Renal cortex interstitium (tissue), 11 donors: ENCODE measurements around the gene KLF6. TPM values are rescaled to one million over a fixed set of nuclear protein-coding genes. Genes with fewer than 3 reads are reported as not detected.
A peak's percentile ranks its signal among the peaks of the same experiment; 100 is the strongest.

Experiments used
- DNase-seq, 11 donors: peaks; one replicate each; pipeline ENCODE4 v3.0.0-alpha.2; 2013; ENCODE audit warnings: low read depth in 9 of 11, low spot score in 4 of 11; ENCODE audit errors: extremely low read depth in 1 of 11
- polyA plus RNA-seq, 3 donors: library from polyadenylated mRNA; unstranded; fragments of 120-200 nt; gene quantifications; one replicate each; pipeline ENCODE4 v1.2.1, GENCODE V29; 2013; ENCODE audit not compliant: insufficient read length in 3 of 3

The KLF6 gene
- polyA plus RNA-seq, 3 donors = 51.3 to 64.1 (median 61.4) TPM

DNA sequence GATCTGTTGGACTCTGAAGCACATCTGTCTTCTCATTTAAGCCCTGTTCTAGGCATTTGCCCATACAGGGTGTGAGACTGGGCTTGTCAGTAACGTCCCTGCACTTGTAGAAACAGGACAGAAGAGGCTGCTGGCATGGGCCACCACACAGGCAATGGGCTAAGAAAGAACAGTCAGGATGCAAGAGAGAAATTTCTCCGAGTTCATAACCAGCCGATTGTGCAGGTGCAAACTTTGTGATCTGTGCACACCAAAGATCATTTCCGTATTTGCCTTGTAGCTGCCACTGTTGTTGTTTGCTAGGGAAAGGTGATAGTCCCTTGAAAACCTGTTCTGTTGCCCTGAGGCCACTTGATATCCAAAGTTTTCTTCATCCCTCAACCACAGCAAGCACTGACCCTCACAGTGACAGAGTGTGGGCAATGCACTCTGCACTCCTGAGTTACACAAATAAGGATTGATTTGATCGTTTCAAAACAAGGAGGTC is 20.3 kb downstream of the KLF6 start:
- no peak for DNase-seq

DNA sequence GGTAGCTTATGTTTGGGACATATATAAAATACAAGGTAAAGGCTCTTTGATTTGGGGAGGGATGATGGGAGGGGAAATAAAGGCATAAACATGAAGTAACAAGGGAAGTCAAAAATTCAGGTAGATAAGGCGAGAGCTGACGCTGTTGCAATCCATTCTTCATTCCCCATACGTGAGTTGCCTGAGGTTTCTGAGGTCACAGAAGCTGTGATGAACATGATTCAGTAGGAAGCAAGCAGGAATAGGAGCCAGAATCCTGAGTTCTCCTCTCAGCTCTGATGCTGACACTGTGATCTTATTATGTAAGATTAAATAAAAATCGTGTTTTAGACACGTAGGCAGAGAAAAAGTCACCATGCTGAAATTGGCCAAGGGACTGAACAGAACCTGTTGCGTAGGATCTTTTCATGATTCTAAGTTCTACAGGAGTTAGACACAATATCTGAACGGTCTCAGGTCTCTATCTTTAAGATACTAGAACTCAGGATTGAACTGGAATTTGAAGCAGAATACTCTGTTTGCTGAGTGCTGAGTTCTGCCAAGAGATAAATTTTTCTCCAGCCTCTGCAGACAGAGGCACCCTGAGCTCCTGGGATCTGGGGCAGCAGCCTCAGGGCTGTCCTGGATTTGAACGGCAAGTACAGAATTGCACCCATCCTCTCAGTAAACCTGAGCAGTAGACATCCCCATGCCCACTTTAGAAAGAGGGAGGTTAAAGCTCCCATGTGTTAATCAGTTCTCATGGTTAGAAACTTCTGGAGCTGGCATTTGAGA is 21.0 kb downstream of the KLF6 start:
- no peak for DNase-seq

DNA sequence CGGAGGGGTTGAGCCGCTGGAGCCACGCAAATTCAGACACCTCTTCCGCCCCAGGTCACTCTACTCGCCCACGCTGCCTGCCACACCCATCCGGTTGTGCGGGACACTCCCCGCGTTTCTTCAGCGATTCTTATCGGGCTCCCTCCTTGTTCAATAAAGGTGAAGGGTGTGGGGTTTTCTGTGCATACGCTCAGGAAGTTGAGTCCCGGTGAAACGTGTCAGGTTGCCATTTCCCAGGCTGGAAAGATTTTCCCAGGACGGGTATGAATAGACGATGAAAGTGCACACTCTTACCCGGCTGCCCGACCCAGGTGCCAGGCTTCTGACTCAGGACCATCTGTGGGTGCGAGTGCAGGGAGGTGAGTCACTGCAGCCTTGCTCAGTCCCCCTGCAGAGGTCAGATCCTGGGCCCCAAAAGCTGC is 22.0 kb downstream of the KLF6 start:
- DNase-seq = no peak

DNA sequence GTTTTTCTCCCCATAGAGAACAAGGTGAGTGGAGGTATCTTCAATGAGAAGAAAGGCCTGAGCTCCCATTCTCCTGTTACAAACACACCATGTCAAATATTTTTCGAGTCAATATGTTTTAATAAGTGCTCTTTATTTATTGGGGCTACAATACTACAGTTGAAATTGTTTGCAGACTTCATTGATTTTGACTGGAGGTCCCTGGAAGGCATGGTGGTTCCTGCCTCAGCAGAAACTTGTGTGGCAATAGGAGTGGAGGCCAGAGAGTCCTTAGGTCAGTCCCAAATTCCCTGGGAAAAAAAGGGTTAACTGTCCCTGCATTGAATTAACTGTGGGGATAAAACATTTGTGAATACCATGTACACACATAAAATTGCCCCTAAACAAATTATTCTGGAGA is 22.7 kb downstream of the KLF6 start:
- DNase-seq = no peak

DNA sequence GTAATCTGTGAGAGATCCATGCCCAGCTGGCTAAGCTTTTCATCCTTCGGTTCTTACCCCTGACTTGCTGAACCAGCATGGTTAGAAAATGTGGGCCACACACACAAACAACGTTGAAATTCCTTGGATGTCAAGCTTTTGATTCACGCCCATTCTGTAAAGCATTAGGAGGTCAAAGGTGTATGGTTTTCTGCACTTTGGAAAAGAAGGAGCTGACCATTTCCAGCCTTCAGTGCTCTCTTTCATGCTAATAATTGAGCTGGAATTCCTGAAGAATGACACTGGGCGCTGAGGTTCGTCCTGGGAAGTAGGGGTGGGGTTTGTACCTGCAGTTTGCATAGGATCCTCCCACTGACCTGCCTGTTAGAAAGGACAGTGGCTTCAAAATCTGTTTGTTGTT is 23.1 kb downstream of the KLF6 start:
- no peak for DNase-seq

DNA sequence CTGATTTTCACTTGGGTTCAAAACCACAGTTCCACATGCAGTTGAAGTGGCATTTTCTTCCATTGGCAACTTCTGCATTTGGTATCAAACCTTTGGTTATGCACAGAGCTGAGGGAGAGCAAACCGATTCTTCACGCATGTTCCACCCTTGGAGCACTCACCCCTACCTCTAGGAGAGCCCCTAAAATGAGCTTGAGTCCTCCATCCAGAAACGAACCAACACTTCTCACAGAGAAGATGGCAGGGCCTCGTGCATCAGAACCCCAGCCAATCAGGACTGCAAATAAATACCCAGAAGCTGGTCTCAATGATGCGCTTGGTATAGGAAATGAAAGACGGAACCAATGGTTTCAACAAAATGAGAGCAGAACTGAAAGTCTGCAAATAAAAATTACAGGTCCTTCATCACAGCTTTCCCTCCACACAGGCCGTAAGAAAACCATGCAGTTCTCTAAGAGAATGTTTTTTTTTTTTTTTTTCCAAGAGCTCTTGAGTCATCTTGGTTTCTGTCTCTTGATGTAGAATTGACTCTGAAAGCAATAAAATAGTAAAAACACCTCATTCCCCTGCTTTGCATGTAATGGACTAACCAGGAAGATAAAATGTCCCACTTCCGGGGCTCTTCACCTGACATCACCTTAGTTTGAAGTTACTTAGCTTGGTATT is 23.9 kb downstream of the KLF6 start:
- DNase-seq = no peak

DNA sequence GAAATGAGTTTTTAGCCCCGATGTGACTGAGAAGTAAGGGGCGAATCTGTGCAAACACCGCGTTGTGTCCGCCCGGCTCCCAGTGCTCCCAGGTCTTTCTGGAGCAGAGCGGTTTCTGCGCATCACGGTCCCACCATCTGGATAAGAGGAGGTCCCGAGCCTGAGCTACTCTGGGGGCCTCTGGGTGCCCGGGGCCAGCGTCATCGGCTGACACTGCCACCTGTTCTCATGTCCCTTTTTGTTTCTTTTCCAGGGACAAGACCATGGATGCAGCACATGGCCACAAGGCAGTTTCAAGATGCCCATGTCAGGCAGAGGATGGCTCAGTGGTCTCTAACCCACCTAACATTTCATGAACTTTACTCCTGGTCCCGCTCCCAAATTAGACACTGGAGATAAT is 24.9 kb downstream of the KLF6 start:
- DNase-seq = no peak

DNA sequence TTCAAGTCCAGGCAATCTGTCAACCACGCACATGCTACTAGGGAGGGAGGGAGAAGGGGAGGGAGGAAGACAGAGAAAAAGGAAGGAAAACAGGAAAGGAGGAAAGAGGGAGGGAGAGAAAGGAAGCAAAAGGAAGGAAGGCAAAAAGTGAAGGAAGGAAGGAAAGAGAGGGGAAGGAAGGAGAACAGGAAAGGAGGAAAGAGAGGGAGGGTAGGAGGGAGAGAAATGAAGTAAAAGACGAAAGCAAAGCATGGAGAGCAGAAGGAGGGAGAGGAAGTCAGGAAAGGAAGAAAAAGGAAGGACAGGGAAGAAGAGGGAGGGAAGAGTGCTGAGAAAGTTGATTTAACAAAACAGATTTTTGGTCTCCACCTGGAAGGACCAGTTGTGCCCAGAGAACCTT is 25.6 kb downstream of the KLF6 start:
- DNase-seq = no peak

DNA sequence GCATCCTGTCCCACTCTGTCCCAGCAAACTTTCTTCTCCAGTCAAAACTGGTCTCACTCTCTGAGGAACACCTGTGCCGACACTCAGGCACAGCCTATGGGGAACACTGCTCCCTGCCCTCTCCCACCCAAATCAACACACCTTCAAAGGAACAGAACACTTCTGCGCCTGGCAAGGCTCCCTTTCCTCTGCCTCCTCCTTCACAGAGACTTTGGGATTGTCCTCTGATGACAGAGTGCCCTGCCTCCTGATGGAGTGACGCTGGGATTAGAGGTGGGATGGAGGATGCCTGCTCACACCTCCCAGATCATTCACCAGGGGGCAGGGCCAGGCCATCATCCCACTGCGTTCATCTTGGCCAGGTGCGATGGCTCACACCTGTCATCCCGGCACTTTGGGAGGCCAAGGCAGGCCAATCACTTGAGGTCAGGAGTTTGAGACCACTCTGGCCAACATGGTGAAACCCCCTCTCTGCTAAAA is 26.5 kb downstream of the KLF6 start:
- no peak for DNase-seq

DNA sequence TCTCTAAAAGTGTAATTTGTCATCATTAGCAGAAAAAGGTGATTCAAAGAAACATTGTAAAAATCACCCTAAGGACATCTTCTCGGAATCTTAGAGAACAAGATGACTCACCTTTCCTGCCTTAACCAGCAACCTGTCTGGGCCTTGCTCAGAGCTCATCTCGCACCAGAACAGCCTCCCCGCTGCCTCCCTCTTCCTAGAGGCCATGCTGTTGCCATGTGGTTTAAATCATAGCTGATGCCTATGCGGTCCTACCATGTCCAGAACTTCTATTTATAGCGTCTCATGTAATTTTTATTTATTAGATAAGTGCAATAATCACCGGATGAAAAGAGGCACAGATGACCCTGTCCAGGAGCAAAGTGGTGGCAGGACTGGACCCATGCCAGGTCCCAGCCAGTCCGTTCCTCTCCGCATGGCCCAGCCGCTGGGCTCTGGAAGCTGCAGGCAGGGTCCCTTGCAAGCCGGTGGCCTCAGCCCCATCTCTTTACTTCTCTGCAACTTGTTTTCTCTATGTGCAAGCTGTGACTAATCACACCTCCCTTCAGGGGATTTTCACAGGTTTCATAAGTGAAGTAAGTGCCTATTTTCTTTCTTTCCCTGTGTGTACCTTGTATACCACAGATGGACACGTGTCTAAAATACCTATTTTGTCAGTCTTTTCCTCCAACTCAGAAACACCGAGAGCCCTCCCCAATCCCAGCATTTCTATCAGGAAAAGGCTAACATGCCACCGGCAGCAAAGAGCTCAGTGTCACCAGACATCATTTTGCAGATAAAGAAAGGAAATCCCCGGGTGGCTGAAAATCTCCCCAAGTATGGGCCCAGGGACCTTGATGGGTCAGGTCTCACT is 27.1 kb downstream of the KLF6 start:
- no peak for DNase-seq

DNA sequence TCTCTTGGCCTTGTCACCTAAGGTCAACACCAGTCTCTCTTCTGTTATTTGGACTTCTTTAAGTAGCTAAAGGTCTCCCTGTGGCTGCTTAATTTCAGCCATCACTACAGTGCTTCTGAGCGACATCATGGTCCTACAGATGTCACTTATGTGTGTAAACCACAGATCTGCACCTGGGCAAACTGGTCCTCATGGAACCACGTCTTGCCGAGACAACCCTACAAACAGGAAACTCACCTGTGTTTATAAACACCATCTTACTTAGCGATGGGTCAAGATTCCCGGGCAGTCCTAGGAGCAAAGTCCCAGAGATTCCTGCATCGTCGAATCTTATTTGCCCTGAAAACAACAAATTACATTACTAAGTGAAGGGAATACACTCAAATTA is 27.8 kb downstream of the KLF6 start:
- no peak for DNase-seq

DNA sequence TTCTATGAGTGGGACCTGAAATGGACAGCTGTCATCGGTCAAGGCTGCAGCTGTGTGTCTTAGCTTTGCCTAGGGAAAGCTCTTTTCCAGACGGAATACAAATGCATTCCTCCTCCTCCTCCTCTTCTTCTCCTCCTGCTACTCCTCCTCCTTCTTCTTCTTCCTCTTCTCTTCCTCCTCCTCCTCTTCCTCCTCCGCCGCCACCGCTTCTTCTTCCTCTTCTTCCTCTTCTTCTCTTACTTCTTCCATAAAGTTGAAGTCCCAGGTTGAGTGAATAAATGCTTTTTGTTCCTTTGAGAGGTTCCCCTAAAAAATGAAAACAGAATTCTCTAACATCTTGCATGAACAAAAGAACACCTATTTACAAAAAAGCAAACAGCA is 28.7 kb downstream of the KLF6 start:
- DNase-seq = no peak

DNA sequence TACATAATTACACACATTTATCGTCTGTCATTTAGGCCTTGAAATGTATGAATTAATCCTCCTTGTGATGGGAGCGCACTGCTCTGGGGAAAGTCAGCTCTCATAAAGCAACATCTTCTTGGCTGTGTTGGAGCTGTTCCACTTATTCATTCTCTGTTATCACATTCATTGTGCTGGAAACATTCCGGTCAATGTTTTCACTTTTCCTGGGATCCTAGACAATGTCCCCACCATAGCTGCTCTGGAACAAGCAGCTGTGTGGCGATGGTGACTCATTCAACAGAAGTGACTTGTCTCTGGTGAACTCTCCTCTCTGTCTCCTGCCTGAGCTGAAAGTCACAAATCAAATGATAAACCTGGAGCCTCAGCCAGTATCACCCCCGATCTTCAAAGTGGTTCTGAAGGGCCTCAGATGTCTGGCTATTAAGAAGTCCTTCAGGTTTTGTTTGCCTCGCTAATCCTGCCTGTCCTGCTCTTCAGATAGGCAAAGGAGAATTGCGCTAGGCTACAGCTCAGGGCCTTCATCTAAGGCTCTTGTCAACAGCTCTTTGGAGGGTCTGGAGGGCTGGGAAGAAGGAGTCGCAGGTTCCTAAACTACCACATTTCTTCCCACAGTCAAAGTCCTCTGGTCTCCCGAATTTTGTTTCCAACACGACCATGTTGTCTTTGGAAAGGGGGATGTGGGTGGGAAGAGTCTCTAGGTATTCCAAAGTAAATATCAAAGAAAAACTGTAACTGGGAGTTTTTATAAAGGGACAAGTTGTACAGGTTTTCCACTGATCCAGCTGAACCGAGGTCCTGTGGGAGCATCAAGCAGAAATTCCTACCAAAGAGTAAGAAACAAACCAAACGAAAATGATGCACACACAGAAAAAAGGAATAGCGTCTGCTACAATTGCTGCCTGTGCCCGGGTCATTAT is 29.3 kb downstream of the KLF6 start:
- no peak for DNase-seq

DNA sequence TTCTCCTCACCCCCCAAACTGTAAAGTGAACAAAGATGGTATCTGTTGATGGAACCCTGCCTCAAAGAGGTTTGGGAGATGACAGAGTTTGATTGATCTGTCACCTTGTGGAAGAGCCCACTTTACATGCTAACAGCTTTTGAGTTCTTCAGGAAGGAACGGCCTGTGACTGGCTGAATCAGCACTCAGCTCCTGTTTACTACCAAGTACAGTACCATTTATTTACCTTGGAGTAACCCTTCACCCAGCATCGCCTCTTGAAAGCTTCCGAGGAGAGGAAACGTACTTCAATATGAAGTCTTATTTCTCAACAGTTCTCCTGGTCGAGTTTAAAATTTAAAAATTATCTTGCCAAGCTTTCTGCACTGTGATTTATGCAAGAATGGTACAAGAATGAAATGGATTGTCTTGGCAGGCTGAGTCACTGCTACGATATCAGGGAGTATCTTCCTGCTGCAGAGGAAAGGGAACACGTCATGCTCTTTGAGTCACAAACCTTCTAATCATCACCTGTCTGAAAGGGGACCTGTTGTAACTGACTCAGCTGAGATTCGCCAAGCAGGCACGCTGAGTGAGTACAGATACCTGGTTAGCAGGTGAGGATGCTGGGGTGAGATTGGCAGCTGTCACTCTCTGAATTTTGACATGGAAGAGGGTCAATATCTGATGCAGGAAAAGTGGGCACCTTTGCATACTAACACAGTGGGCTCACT is 30.1 kb downstream of the KLF6 start:
- no peak for DNase-seq

DNA sequence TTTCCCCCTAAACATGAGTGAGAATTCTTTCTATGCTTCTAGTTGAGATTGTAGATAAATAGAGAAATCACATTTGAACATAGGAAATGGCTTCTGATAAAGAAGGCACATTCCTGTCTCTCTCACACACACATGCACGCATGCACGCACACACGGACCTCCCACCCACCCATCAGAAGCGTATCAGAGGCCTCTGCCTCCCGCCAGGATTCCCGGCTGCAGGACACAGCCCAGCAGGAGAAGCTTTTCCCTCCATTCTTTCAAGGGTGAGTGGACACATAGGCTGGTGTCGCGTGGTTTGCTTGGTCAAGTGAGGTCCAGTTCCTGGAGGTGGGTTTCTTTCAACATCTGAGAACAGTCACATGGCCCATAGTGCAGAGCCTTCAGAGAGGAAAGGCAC is 34.2 kb downstream of the KLF6 start:
- no peak for DNase-seq

DNA sequence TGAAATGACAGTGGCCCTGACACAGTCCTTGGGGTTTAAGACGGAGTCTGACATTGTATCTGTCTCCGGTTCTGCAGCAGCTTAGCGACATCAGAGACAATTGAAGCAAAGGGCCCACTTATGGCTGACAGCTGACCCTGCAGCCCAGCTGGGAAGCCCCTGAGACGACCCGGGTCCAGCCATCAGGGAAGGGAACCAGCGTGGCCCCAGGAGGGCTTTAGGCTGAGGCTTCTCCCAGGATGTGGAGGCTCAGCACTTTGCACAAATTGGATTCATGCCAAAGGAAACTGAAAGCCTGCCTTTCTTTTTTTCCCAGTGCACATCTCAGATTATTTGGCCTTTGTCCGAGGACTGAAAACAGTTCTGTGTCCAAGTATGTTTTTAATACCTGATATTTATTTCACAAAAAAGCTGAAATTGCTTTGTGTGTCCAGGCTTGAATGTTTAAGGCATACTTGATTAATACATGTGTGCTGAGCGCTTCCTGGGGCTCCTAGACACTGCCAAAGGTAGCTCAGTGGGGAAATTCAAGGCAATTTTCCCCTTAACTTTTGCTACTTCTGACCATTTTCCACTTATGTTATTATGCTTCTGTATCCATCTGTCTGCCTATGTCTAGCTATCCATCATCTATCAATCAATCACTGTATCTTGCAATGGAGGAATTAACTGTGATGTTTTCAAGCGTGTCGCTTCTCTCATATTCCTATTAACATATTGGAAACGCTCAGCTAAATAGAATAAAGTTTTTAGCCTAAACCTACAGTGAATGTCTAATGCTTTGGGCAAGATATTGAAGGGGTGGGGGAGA is 34.8 kb downstream of the KLF6 start:
- peak in 1 of 11 donors; percentile 37 for DNase-seq

DNA sequence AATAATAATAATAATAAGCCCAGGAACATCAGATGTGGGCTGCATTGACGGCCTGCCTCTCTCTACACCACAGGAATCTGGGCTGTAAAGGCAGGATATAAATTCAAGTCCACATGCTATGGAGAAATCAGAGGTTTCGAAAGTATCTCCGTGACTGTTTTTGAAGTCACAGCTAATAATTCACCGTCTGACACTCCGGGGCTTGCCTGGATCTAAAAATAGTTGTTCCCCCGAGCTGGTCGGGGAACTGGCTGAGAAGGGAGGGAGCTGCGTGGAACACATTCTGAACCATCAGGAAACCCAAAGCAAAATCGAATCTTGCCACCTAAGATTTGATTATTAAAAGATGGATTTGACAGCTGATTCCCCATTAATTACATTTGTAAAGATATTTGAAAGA is 35.4 kb downstream of the KLF6 start:
- DNase-seq = peak in 2 of 11 donors; percentile 45 to 52
